HG03520 (cell line): ENCODE results near the gene ZNF467.

Experiments
- ATAC-seq: cut with Tn5 transposase; IDR thresholded peaks from one replicate; pipeline ENCODE4 v1.9.1; 2021; ENCODE audit warnings: mild to moderate bottlenecking, moderate library complexity; ENCODE audit not compliant: unreplicated experiment

The ZNF467 gene

DNA sequence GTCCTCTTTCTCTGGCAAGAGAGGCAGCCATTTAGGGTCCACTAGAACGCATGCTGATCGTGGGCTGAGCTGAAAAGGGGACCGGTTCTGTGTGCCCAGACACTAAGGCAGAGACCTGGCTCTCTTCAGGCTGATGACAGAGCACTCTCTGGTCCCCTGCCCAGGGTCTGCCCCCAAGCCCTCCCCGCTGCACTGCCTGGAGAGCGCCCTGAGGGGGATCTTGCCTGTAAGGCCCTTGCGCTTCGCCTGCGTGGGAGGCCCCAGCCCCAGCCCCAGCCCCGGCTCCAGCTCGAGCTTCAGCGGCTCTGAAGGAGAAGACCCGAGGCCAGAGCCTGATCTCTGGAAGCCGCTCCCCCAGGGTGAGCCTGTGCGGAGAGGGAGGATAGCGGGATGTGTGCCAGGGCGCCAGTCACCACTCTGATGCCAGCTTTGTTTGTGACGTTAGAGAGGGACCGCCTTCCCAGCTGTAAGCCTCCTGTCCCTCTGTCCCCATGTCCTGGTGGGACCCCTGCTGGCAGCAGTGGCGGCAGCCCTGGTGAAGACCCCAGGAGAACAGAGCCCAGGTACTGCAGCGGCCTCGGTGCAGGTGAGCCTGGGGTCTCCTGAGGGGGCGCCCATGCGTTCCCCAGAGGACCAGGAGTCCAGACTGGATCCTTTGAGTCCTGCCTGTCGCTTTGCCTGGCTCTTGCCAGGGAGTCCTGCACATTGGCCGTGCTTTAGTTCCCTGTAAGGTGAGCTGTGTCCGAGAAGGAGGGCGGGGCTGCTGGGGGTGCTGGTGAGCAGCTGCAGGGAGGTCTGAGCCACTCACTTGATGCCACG lies 43.2 kb downstream of the ZNF467 start:
- no peak for ATAC-seq

DNA sequence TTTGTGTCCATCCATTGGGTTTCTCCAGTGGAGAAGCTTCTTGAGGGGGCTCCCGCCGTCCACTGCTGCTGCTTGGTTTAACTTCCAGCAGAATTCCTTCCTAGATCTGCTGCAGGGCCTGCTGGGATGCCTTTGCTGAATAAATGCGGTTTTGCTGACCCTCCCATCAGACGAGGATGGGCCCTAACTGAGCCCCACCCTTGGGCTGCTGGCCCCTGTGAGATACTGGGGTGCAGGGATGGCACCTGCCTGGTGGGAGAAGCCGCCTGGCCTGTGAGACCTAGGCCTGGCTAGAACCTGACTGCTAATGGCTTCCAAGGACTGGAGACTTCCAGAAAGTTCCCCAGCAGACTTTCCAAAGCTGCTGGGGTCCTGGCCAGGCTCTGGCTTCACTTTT lies 43.8 kb downstream of the ZNF467 start:
- ATAC-seq: no peak

DNA sequence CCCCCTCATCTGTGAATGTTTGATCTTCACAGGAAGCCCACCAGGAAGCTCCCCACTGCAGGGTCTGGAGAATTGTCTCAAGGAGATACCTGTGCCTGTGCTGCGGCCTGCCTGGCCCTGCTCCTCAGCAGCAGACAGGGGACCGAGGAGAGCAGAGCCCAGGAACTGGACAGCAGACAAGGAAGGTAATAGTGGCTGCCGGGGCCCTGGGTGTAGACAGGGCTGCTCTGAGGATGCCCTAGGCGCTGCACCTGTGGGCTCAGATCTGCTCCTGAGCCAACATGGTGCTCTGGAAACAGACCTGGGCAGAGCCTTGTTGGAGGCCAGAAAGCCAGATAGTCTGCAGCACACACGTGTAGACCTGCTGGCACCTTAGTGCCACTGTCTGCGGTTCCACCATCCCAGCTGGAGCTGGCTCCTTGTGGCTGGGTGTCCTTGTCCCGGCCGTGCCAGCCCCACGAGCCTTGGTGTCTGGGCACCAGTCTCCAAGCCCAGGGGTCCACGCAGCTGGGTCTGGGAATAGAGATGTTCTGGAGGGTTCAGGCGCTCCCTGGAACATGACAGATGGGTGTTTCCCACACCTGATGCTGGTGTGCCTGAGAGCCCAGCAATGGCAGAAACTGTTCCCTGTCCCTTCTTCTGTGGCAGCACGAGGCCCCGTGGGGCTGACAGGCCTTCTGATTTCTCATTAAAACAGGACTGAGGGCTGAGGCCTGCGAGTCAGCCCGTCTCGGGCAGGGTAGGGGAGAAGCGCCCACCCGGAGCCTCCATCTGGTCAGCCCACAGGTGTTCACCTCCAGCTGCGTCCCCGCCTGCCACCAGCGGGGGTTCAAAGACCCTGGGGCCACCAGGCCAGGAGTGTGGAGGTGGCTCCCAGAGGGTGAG lies 44.7 kb downstream of the ZNF467 start:
- no peak for ATAC-seq

DNA sequence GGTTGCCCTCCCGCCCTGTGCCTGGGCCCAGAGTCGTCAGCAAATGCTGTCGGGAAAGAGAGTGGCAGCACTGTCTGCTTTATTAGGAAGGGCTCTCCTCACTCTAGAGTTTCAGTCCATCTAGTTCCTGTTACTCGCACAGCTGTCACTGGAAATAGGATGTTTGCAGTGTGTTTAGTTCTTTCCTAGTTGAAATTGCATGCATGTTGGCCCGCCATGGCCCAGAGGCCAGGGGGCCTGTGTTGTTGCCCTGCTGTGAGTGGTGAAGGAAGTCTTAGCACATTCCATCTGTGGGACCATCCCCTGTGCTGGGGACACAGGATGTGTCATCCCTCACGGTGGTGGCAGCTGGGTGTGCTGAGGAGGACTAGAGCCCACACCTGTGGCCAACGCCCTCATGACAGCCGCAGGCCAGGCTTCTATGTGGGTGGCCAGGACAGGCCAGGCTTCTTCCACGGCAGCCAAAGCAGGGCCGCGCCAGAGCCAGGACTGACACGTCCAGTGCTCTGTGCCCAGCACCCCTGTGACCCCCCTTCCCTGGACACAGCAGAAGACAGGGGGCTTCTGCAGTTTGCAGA lies 45.4 kb downstream of the ZNF467 start:
- no peak for ATAC-seq

DNA sequence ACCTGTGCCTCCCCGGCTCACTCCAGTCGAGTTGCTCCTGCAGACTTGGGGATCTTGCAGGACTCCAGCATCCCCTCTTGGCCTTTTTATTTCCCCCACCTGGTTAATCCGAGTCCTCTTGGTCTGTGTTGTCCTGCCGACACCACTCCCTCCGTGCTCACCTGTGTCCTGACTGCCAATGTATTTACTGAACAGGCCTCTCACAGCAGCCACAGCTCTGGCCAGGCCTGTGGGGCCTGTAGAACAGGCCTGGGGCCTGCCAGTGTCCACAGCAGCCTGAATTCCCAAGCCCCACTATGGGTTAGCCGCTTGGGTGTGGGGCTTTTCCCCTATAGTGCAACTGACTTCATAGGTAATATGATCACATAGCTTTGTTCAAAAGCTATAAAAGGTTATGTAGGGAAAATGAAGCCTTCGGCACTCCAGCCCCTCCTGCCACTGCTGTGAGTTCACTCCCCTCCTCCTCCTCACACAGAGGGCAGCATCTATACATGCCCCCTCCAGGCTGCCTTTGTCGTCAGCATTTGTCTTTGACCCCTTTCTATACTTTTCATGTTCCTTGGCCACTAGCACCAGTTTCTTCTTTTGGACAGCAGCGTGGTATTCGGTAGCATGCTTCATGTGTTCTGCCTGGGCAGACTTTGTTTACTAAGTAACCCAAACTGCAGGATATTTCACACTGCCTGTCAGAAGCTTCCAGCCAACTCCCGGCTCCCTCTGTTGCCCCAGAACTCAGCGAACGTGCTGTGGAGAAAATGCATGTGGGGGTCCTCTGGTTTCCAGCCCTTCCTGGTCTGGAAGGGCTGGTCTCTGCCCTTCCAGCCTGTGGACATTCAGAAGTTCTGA lies 46.1 kb downstream of the ZNF467 start:
- ATAC-seq: no peak

DNA sequence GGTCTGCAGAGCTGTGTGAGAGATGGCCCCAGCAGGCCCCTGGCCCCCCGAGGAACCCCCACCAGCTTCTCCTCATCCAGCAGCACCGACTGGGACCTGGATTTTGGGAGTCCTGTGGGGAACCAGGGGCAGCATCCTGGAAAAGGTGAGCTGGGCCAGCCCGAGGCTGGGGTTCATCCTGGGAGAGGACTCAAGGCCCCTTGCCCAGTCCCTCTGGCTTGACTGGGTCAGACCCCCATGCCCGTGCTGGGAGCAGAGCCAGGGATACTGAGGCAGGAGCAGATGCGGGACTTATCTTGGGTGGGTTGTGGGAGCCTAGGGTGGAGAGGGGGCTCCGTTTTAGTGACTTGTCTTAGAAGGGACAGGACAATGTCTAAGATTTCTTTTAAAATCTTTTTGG lies 47.5 kb downstream of the ZNF467 start:
- no peak for ATAC-seq

DNA sequence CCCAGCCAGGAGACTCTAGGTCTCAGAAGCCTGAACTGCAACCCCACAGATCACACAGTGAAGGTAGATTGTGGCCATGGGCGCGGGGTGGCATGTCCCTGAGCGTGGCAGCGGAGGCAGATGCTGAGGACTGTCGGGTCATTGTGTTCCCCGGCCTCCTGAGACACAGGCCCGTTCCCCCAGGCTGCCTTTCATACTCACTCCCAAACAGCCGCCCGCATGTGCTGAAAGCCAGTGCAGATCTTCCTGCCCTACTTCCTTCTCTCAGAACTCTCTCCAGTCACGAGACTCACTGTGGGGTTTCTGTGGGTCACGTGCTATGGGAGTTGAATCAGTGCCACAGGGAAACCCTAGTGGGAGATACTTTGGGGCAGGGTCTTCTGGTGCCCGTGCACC lies 48.0 kb downstream of the ZNF467 start:
- no peak for ATAC-seq

DNA sequence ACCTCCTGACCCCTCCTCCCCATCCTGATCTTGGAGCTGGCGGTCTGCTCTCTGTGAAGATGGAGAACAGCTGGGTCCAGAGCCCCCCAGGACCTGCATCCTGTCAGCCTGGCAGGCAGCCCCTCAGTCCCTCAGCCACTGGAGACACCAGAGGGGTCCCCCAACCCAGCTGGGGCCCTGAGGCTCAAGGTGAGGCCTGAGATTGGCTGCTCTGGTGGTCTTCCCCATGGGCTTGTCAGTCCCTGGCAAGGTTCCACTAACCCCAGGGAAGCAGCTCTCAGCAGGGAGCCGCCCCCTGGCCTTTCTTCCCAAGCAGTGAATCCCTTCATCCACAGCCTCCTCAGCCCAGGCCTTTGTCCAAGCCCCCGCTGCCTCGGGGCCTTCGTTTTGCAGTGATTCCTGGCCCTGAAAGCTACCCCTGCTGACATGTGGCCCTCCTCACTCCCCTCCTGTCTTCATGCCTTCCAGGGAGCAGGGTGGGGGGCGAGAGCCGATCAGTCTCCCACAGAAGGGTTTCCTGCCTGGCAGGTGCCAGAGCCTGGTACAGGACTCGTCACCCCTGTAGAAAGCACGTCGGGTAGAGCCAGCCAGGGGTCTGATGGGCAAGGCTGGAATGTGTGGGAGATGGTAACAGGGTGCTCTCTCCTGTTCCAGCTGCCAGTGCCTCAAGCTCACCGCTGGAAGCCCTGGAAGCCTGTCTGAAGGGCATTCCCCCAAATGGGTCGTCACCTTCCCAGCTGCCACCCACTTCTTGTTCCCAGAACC lies 48.5 kb downstream of the ZNF467 start:
- ATAC-seq: no peak

DNA sequence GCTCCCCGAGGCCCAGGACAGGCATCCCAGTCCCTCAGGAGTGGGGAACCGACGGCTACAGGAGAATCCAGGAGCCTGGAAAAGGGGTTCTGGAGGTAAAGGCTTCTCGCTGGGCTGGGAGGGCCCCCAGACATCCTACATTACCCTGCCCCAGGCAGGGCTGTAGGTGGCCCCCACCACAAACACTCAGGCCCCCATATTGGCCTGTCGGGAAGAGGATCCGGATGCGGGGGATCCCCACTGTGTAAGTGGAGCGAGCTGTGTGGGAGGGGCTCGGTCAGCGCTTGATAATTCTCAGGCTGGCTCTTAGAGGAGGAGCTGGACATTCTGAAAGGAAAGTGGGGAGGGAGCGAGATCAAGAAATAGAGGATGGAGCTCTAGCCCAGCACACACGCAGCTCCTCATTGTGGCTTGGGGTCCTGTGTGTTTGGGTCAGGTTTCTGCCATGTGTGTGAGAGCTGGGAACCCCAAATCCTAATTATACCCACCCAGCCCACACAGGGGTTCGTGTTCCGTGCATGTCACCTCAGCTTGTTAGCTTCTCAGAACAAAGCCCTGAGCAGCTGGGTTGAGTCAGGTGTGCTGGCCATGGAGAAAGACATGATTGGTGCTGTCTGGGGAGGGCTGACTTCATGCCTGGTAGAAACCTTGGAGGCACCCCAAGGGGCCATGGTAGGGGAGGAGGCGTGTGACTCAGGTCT lies 49.4 kb downstream of the ZNF467 start:
- no peak for ATAC-seq

DNA sequence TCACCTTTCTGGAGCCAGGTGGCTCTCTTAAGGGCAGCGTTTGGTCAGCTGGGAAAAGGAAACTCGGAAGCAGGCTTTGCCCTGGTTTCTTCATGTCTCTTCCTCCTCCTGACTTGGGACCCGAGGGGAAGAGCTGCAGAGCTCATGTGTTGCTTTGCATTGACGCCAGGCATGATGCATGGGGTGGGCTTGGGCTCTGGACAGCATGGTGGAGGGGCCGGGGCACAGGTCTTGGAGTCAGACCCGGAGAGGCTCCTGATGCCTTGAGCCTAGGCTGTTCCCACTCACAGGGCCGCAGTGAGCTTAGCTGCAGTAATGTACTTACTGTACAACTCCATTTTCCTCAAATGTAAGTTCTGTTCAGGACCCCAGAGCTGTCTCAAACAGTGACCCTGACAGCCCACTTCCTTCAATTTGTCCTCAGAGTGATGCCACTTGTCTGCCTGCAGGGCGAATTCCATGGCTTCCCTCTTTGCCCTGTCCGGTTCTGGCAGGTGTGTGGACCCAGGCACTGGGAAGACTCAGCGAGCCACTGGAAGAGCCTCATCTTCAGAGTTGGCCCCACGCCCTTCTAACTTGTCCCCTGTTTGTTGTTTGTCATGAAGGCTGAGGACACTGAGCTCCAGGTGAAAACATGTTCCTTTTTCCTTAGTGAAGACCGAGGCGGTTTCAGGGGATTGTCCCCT lies 50.2 kb downstream of the ZNF467 start:
- ATAC-seq: no peak

DNA sequence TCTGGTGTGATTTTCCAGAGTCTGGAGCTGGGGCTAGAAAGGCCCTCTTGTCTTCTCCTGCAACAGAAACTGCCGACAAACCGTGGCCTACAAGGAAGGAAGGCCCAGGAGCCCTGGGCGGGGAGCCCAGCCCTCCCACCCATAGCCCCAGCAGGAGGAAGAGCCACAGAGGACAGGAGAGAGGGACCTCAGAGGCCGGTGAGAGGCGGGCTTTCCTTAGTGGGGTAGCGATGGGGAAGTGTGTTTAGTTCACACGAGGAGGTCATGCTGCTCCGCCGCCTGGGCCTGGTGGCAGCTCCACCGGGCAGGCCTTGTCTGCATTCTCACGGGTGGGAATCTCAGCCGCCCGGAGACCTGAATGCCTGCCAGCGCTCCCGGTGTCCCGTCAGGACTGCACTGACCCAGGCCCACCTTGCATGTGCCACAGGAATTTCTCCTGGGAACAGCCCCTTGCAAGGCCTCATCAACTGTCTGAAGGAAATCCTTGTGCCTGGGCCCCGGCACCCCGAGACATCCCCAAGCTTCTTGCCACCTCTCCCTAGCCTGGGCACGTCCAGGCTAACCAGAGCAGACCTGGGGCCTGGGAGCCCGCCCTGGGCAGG lies 50.9 kb downstream of the ZNF467 start:
- ATAC-seq: no peak

DNA sequence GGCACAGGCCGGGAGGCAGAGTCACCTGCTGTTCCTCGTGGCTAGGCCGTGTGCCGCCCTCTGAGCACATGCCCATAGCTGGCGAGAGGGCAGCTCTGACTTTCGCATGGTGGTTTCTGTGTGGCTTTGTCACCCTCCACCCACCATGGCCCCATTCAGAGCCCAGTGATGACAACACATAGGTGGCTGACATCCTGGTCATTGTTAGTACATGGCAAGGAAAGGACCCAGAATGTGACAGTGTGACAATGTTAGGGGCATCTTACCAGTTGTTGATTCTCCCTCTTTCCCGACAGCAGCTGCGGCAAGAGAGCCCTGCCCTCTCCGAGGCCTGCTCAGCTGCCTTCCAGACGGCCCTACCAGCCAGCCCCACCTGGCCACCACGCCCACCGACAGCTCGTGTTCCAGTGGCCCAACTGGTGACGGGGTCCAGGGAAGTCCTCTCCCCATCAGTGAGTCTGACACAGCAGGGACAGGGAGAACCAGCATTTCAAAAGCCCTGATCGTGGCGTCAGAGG lies 52.2 kb downstream of the ZNF467 start:
- no peak for ATAC-seq

DNA sequence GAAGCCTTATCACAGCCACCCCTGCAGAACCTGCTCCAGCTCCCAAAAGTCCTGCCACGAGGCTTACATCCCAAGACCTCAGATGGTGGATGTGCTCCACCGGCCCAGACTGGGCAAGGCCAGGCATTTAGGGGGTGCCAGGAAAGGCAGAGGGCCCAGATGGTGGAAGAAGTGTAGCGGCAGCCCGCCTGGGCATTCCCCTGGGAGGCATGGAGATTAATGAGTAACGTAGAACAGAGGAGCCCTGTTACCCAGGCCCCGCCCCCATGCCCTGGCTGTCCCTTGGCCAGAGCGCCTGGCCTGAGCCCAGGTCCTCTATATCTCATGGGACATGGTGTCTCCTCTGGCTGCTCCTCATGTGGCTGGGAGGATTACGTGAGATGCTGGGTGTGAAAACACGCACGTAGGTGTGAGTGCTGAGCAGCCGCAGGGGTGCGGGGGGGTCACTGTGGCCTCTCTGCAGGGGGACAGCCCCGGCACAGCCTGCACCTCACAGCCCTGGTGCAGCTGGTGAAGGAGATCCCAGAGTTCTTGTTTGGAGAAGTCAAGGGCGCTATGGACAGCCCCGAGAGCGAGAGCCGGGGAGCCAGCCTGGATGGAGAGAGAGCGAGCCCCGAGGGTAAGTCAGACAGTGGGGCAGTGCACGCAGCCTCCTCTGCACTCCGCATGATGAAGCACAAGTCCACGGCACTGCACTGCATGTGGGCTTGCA lies 52.9 kb downstream of the ZNF467 start:
- ATAC-seq: no peak

DNA sequence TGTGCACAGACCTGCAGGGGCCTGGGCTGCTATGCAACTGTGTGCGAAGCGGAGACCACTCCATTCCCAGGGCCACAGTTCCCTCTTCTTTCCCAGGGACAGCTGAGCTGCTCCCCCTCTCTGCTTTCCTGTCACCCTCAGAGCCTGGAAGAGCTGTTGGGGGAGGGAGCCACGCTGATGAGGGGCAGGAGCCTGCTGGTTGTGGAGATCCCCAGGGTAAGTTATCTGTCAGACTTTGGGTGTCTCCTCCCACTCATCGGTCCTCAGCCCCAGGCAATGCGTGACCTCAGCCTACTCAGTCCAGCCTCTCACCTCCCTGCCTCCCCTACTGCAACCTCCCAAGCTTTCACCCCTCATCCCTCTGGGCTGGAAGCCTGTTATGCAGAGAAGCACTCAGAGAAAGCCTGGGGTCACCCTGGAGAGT lies 53.5 kb downstream of the ZNF467 start:
- ATAC-seq: no peak

DNA sequence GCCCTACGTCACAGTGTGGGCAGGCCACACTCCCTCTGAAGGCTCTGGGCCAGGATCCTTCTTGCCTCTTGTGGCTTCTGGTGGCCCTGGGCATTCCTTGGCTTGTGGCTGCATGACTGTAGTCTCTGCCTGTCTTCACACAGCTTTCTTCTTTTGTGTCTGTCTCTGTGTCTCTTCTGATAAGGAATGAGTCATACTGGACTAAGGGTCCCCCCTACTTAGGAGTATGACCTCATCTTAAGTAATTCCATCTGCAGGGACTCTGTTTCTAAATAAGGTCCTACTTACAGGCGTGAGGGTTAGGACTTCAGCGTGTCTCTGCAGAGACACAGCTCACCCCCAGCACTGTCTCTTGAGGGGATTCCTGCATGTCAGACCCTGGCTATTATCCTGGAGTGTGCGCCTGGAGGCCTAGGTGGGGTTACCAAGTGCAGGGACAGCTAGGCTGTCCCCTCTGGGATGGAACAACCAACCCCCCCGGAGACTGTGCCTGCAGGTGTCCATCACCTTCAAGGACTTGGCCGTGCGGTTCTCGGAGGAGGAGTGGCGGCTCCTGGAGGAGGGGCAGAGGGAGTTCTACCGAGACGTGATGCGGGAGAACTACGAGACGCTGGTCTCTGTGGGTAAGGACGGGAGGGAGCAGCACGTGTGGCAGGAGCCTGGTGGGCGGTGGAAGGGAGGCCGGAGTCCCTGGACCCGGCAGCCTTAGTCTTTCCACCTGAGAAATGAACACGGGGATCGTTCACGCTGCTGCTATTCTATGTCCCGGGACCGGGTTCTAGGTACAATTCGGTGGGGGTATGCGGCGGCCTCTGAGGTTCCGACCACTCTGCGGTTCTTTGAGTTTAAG lies 54.1 kb downstream of the ZNF467 start:
- ATAC-seq: no peak

DNA sequence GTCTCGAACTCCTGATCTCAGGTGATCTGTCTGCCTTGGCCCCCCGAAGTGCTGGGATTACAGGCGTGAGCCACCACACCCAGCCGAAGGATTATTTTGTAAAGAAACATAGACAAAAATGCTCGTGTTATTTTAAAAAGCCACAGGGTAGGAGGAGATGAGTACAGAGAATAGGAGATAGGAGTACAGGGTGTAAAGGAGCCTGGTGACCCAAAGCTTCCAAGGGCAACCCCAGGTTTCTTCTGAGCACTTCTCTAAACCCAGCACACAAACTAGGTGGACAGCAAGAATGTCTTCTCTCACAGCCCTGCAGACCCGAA lies 54.7 kb downstream of the ZNF467 start:
- no peak for ATAC-seq

DNA sequence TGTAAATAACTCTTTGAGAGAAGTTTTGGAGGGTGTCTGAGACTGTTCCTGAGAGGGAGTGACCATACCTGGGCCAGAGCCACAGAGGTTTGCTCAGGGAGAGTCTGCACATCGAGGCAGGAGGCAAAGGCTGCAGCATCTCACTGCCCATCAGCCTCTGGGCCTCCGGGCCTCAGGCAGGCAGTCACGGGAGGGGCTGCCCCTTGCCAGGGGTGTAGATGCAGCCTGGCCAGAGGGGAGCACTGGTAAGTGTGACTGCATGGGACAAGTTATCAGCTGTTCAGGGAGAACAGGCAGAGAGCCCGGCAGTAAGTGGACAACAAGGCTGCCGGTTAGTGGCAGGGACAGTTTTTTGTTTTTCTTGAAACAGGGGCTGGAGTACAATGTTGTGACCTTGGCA lies 55.9 kb downstream of the ZNF467 start:
- ATAC-seq: no peak
